ENCODE data around the gene PEX7. TPM values are rescaled to one million over a fixed set of nuclear protein-coding genes. Genes with fewer than 3 reads are reported as not detected.

Gene PEX7
- total and polyA plus RNA-seq, 2 experiments from 2014 or later: 11.8 to 13.5 TPM

DNA sequence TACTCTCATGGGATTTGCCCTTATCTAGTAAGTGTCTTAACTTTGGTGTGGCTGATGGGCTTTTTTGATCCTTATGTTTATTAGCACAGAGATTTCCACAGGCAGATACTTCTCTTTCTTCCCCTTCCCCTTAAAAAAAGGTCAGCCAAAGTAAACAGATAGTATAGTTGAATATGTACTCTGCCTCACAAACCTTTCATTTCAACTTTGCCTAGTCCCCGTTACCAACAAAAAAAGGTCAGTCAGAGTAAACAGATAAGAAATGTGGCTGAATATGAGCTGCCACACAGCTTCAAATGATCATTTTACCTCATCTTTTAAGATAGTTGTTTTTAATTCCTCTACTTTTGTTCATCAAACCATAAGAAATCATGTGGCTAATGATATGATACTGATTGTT lies 65.6 kb downstream of the PEX7 start:
- Histone ChIP-seq H3K4me3 (no peak overlapping the region), H3K27me3 (ENCODE audit: insufficient read depth) (no peaks in the 10 kb centered on the region), H3K4me2 (no peak overlapping the region), H3K4me1 (ENCODE audit: insufficient read depth) (no peaks in the 10 kb centered on the region), H3F3A (replicated peaks; ENCODE audit: low read depth) (no peaks in the 10 kb centered on the region), H3K79me2 (replicated peaks; ENCODE audit: insufficient read depth) (no peaks in the 10 kb centered on the region), H2AFZ (no peak overlapping the region), H3K36me3 (ENCODE audit: insufficient read depth) (no peaks in the 10 kb centered on the region), H4K20me1 (replicated peaks; ENCODE audit: insufficient read depth) (no peaks in the 10 kb centered on the region), H3K27ac (ENCODE audit: low read depth) (no peak overlapping the region), H3K9me2 (ENCODE audit: insufficient read depth) (no peaks in the 10 kb centered on the region)
- Mint-ChIP-seq H3K27ac (no peak overlapping the region), H3K4me3 (no peak overlapping the region), H3K36me3 (ENCODE audit: low read depth) (no peaks in the 10 kb centered on the region), H3K9me3 (no peaks in the 10 kb centered on the region), H3K27me3 (ENCODE audit: insufficient read depth, low read depth, poor library complexity) (no peaks in the 10 kb centered on the region), H3K4me1 (peaks cover 4% of the 10 kb centered on the region; the same call in 1 of the 3 replicates)
- TF ChIP-seq POLR2AphosphoS5 (IDR thresholded peaks at IDR 0.05; ENCODE audit: low read depth) (no peak), ZNF331 (CRISPR knock-in tag; IDR thresholded peaks at IDR 0.05; ENCODE audit: low read depth) (no peak), CREB1 (CRISPR knock-in tag; IDR thresholded peaks at IDR 0.05; ENCODE audit: low read depth) (no peak), NANOG (IDR thresholded peaks at IDR 0.05; ENCODE audit: borderline replicate concordance) (no peak), ZNF114 (CRISPR knock-in tag; IDR thresholded peaks at IDR 0.05) (no peak), EZH2 (IDR thresholded peaks at IDR 0.05; ENCODE audit: low read depth, unreplicated experiment) (no peak), EZH2phosphoT487 (IDR thresholded peaks at IDR 0.05; ENCODE audit: unreplicated experiment) (no peak), STAT1 (IDR thresholded peaks at IDR 0.05; ENCODE audit: unreplicated experiment) (no peak)
- TF ChIP-seq, protein P1, sequence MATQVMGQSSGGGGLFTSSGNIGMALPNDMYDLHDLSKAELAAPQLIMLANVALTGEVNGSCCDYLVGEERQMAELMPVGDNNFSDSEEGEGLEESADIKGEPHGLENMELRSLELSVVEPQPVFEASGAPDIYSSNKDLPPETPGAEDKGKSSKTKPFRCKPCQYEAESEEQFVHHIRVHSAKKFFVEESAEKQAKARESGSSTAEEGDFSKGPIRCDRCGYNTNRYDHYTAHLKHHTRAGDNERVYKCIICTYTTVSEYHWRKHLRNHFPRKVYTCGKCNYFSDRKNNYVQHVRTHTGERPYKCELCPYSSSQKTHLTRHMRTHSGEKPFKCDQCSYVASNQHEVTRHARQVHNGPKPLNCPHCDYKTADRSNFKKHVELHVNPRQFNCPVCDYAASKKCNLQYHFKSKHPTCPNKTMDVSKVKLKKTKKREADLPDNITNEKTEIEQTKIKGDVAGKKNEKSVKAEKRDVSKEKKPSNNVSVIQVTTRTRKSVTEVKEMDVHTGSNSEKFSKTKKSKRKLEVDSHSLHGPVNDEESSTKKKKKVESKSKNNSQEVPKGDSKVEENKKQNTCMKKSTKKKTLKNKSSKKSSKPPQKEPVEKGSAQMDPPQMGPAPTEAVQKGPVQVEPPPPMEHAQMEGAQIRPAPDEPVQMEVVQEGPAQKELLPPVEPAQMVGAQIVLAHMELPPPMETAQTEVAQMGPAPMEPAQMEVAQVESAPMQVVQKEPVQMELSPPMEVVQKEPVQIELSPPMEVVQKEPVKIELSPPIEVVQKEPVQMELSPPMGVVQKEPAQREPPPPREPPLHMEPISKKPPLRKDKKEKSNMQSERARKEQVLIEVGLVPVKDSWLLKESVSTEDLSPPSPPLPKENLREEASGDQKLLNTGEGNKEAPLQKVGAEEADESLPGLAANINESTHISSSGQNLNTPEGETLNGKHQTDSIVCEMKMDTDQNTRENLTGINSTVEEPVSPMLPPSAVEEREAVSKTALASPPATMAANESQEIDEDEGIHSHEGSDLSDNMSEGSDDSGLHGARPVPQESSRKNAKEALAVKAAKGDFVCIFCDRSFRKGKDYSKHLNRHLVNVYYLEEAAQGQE (IDR thresholded peaks at IDR 0.05; ENCODE audit: unreplicated experiment): no peak
- TF ChIP-seq, protein P2, sequence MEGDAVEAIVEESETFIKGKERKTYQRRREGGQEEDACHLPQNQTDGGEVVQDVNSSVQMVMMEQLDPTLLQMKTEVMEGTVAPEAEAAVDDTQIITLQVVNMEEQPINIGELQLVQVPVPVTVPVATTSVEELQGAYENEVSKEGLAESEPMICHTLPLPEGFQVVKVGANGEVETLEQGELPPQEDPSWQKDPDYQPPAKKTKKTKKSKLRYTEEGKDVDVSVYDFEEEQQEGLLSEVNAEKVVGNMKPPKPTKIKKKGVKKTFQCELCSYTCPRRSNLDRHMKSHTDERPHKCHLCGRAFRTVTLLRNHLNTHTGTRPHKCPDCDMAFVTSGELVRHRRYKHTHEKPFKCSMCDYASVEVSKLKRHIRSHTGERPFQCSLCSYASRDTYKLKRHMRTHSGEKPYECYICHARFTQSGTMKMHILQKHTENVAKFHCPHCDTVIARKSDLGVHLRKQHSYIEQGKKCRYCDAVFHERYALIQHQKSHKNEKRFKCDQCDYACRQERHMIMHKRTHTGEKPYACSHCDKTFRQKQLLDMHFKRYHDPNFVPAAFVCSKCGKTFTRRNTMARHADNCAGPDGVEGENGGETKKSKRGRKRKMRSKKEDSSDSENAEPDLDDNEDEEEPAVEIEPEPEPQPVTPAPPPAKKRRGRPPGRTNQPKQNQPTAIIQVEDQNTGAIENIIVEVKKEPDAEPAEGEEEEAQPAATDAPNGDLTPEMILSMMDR (conservative IDR thresholded peaks at IDR 0.05; ENCODE audit: low read depth in 2 of 2): no peak
- TF ChIP-seq, protein P3, sequence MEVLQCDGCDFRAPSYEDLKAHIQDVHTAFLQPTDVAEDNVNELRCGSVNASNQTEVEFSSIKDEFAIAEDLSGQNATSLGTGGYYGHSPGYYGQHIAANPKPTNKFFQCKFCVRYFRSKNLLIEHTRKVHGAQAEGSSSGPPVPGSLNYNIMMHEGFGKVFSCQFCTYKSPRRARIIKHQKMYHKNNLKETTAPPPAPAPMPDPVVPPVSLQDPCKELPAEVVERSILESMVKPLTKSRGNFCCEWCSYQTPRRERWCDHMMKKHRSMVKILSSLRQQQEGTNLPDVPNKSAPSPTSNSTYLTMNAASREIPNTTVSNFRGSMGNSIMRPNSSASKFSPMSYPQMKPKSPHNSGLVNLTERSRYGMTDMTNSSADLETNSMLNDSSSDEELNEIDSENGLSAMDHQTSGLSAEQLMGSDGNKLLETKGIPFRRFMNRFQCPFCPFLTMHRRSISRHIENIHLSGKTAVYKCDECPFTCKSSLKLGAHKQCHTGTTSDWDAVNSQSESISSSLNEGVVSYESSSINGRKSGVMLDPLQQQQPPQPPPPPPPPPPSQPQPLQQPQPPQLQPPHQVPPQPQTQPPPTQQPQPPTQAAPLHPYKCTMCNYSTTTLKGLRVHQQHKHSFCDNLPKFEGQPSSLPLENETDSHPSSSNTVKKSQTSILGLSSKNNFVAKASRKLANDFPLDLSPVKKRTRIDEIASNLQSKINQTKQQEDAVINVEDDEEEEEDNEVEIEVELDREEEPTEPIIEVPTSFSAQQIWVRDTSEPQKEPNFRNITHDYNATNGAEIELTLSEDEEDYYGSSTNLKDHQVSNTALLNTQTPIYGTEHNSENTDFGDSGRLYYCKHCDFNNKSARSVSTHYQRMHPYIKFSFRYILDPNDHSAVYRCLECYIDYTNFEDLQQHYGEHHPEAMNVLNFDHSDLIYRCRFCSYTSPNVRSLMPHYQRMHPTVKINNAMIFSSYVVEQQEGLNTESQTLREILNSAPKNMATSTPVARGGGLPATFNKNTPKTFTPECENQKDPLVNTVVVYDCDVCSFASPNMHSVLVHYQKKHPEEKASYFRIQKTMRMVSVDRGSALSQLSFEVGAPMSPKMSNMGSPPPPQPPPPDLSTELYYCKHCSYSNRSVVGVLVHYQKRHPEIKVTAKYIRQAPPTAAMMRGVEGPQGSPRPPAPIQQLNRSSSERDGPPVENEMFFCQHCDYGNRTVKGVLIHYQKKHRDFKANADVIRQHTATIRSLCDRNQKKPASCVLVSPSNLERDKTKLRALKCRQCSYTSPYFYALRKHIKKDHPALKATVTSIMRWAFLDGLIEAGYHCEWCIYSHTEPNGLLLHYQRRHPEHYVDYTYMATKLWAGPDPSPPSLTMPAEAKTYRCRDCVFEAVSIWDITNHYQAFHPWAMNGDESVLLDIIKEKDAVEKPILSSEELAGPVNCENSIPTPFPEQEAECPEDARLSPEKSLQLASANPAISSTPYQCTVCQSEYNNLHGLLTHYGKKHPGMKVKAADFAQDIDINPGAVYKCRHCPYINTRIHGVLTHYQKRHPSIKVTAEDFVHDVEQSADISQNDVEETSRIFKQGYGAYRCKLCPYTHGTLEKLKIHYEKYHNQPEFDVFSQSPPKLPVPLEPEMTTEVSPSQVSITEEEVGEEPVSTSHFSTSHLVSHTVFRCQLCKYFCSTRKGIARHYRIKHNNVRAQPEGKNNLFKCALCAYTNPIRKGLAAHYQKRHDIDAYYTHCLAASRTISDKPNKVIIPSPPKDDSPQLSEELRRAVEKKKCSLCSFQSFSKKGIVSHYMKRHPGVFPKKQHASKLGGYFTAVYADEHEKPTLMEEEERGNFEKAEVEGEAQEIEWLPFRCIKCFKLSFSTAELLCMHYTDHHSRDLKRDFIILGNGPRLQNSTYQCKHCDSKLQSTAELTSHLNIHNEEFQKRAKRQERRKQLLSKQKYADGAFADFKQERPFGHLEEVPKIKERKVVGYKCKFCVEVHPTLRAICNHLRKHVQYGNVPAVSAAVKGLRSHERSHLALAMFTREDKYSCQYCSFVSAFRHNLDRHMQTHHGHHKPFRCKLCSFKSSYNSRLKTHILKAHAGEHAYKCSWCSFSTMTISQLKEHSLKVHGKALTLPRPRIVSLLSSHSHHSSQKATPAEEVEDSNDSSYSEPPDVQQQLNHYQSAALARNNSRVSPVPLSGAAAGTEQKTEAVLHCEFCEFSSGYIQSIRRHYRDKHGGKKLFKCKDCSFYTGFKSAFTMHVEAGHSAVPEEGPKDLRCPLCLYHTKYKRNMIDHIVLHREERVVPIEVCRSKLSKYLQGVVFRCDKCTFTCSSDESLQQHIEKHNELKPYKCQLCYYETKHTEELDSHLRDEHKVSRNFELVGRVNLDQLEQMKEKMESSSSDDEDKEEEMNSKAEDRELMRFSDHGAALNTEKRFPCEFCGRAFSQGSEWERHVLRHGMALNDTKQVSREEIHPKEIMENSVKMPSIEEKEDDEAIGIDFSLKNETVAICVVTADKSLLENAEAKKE (CRISPR knock-in tag; IDR thresholded peaks at IDR 0.05): no peak
- TF ChIP-seq, protein P4, sequence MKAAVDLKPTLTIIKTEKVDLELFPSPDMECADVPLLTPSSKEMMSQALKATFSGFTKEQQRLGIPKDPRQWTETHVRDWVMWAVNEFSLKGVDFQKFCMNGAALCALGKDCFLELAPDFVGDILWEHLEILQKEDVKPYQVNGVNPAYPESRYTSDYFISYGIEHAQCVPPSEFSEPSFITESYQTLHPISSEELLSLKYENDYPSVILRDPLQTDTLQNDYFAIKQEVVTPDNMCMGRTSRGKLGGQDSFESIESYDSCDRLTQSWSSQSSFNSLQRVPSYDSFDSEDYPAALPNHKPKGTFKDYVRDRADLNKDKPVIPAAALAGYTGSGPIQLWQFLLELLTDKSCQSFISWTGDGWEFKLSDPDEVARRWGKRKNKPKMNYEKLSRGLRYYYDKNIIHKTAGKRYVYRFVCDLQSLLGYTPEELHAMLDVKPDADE (IDR thresholded peaks at IDR 0.05): no peak
- ATAC-seq (no peak), DNase-seq (ENCODE audit: low spot score) (no peak)
